COLO668 (cell line): ENCODE results near the gene C10orf53.

Source experiments
- DNase-seq: peaks from one replicate; lab custom pipeline; 2025; ENCODE audit not compliant: unreplicated experiment; lab: John Stamatoyannopoulos, UW

C10orf53 gene

GRCh38 chr10:49736564-49737113, 57.2 kb downstream of the C10orf53 start:
- DNase-seq = no peak

- DNase-seq = no peak
Observed at GRCh38 chr10:49737474-49738201, 58.2 kb downstream of the C10orf53 start.

- no peak for DNase-seq
Observed at GRCh38 chr10:49738616-49739360, 59.3 kb downstream of the C10orf53 start.

- DNase-seq = no peak
Observed at GRCh38 chr10:49739426-49739825, 60.0 kb downstream of the C10orf53 start.

- DNase-seq = no peak
Observed at GRCh38 chr10:49740346-49741107, 61.1 kb downstream of the C10orf53 start.

- DNase-seq = no peak
Observed at GRCh38 chr10:49741108-49741995, 61.9 kb downstream of the C10orf53 start.

GRCh38 chr10:49742683-49743463, 63.4 kb downstream of the C10orf53 start:
- DNase-seq = no peak

GRCh38 chr10:49743464-49744075, 64.1 kb downstream of the C10orf53 start:
- DNase-seq = no peak

GRCh38 chr10:49744091-49744685, 64.7 kb downstream of the C10orf53 start:
- no peak for DNase-seq

- DNase-seq = no peak
Observed at GRCh38 chr10:49744924-49745605, 65.6 kb downstream of the C10orf53 start.

GRCh38 chr10:49745756-49746155, 66.3 kb downstream of the C10orf53 start:
- DNase-seq = no peak

GRCh38 chr10:49746626-49747302, 67.3 kb downstream of the C10orf53 start:
- no peak for DNase-seq
